ENCODE measurements around the gene MEGF9.

The MEGF9 gene

GRCh38 chr9:120648581-120649197 lies 65.6 kb downstream of the MEGF9 start:
- no CpG with 5 or more reads among the region's 3 CpGs for WGBS (ENCODE audit: extremely low coverage, insufficient coverage, insufficient read length)

GRCh38 chr9:120646948-120647347 lies 67.3 kb downstream of the MEGF9 start:
- no peak for DNase-seq
- Histone ChIP-seq H3K18ac (ENCODE audit: low read length) (no peak overlapping the region), H4K12ac (ENCODE audit: low read depth, low read length) (no peak overlapping the region), H3K14ac (ENCODE audit: low read length) (no peak overlapping the region), H2AK5ac (ENCODE audit: low read length) (no peak overlapping the region), H4K91ac (ENCODE audit: low read depth, low read length) (no peak overlapping the region), H3K36me3 (ENCODE audit: control insufficient read depth in 1 of 2, insufficient read depth in 2 of 2, low read length in 2 of 2) (no peaks in the 10 kb centered on the region), H3K27me3 (ENCODE audit: insufficient read depth, low read length) (no peaks in the 10 kb centered on the region), H2BK120ac (ENCODE audit: insufficient read depth, low read length, poor library complexity) (no peak overlapping the region), H3K4me1 (ENCODE audit: control insufficient read depth in 1 of 2, insufficient read depth in 2 of 2, low read length in 2 of 2) (no peaks in the 10 kb centered on the region), H4K8ac (ENCODE audit: low read depth, low read length) (no peak overlapping the region), H3K4me2 (ENCODE audit: low read length) (no peak overlapping the region), H3K4ac (ENCODE audit: low read depth, low read length) (no peak overlapping the region), H3K79me2 (ENCODE audit: control insufficient read depth, insufficient read depth, low read length, poor library complexity) (no peaks in the 10 kb centered on the region), H2AFZ (ENCODE audit: insufficient read depth, low read length, poor library complexity) (no peak overlapping the region), H2BK5ac (ENCODE audit: low read depth, low read length, poor library complexity) (no peak overlapping the region), H3K9ac (ENCODE audit: low read length) (no peak overlapping the region), H3K27ac (ENCODE audit: low read depth, low read length) (no peak overlapping the region), H3K79me1 (ENCODE audit: low read length) (no peaks in the 10 kb centered on the region), H3K9me3 (ENCODE audit: insufficient read depth, low read depth, low read length) (no peaks in the 10 kb centered on the region), H2BK12ac (ENCODE audit: low read length) (no peak overlapping the region), H3K4me3 (ENCODE audit: low read depth, low read length) (no peak overlapping the region), H3K23ac (ENCODE audit: low read length) (no peak overlapping the region)
- no CpG with 5 or more reads among the region's 4 CpGs for WGBS (ENCODE audit: extremely low coverage, insufficient coverage, insufficient read length)

More at GRCh38 chr9:120648581-120649197, 65.6 kb downstream of the MEGF9 start:
- no peak overlapping the region for H3K23ac ChIP-seq (ENCODE audit: low read length)
- H3K4me2 ChIP-seq (ENCODE audit: low read length): no peak overlapping the region
- no peak overlapping the region for H3K14ac ChIP-seq (ENCODE audit: low read length)
- no peak overlapping the region for H3K4me3 ChIP-seq (ENCODE audit: low read depth, low read length)
- no peak overlapping the region for H2BK120ac ChIP-seq (ENCODE audit: insufficient read depth, low read length, poor library complexity)
- H3K27ac ChIP-seq (ENCODE audit: low read depth, low read length): no peak overlapping the region
- no peaks in the 10 kb centered on the region for H3K79me1 ChIP-seq (ENCODE audit: low read length)
- no peaks in the 10 kb centered on the region for H3K27me3 ChIP-seq (ENCODE audit: insufficient read depth, low read length)
- no peak overlapping the region for H4K8ac ChIP-seq (ENCODE audit: low read depth, low read length)
- no peak overlapping the region for H2AK5ac ChIP-seq (ENCODE audit: low read length)
- no peaks in the 10 kb centered on the region for H3K9me3 ChIP-seq (ENCODE audit: insufficient read depth, low read depth, low read length)
- no peak overlapping the region for H2AFZ ChIP-seq (ENCODE audit: insufficient read depth, low read length, poor library complexity)
- no peak overlapping the region for H2BK5ac ChIP-seq (ENCODE audit: low read depth, low read length, poor library complexity)
- H4K91ac ChIP-seq (ENCODE audit: low read depth, low read length): no peak overlapping the region
- H3K79me2 ChIP-seq (ENCODE audit: control insufficient read depth, insufficient read depth, low read length, poor library complexity): no peaks in the 10 kb centered on the region
- no peaks in the 10 kb centered on the region for H3K4me1 ChIP-seq (ENCODE audit: control insufficient read depth in 1 of 2, insufficient read depth in 2 of 2, low read length in 2 of 2)
- H3K4ac ChIP-seq (ENCODE audit: low read depth, low read length): no peak overlapping the region
- H2BK12ac ChIP-seq (ENCODE audit: low read length): no peak overlapping the region
- DNase-seq: no peak
- no peaks in the 10 kb centered on the region for H3K36me3 ChIP-seq (ENCODE audit: control insufficient read depth in 1 of 2, insufficient read depth in 2 of 2, low read length in 2 of 2)
- no peak overlapping the region for H3K18ac ChIP-seq (ENCODE audit: low read length)
- no peak overlapping the region for H3K9ac ChIP-seq (ENCODE audit: low read length)
- no peak overlapping the region for H4K12ac ChIP-seq (ENCODE audit: low read depth, low read length)

- no peaks in the 10 kb centered on the region for H3K79me1 ChIP-seq (ENCODE audit: low read length)
- H3K9ac ChIP-seq (ENCODE audit: low read length): no peak overlapping the region
- no peaks in the 10 kb centered on the region for H3K27me3 ChIP-seq (ENCODE audit: insufficient read depth, low read length)
- no peak overlapping the region for H3K23ac ChIP-seq (ENCODE audit: low read length)
- no peak overlapping the region for H3K27ac ChIP-seq (ENCODE audit: low read depth, low read length)
- no peak overlapping the region for H2BK5ac ChIP-seq (ENCODE audit: low read depth, low read length, poor library complexity)
- H2BK12ac ChIP-seq (ENCODE audit: low read length): no peak overlapping the region
- H3K18ac ChIP-seq (ENCODE audit: low read length): no peak overlapping the region
- H4K12ac ChIP-seq (ENCODE audit: low read depth, low read length): no peak overlapping the region
- H3K36me3 ChIP-seq (ENCODE audit: control insufficient read depth in 1 of 2, insufficient read depth in 2 of 2, low read length in 2 of 2): no peaks in the 10 kb centered on the region
- H2AK5ac ChIP-seq (ENCODE audit: low read length): no peak overlapping the region
- no peak overlapping the region for H2AFZ ChIP-seq (ENCODE audit: insufficient read depth, low read length, poor library complexity)
- H3K14ac ChIP-seq (ENCODE audit: low read length): no peak overlapping the region
- H3K9me3 ChIP-seq (ENCODE audit: insufficient read depth, low read depth, low read length): no peaks in the 10 kb centered on the region
- H4K91ac ChIP-seq (ENCODE audit: low read depth, low read length): no peak overlapping the region
- no peaks in the 10 kb centered on the region for H3K4me1 ChIP-seq (ENCODE audit: control insufficient read depth in 1 of 2, insufficient read depth in 2 of 2, low read length in 2 of 2)
- no peak overlapping the region for H3K4me2 ChIP-seq (ENCODE audit: low read length)
- WGBS (ENCODE audit: extremely low coverage, insufficient coverage, insufficient read length): no CpG with 5 or more reads among the region's 1 CpG
- H2BK120ac ChIP-seq (ENCODE audit: insufficient read depth, low read length, poor library complexity): no peak overlapping the region
- H3K79me2 ChIP-seq (ENCODE audit: control insufficient read depth, insufficient read depth, low read length, poor library complexity): no peaks in the 10 kb centered on the region
- no peak overlapping the region for H3K4me3 ChIP-seq (ENCODE audit: low read depth, low read length)
- DNase-seq: no peak
- H3K4ac ChIP-seq (ENCODE audit: low read depth, low read length): no peak overlapping the region
- H4K8ac ChIP-seq (ENCODE audit: low read depth, low read length): no peak overlapping the region
Measured at GRCh38 chr9:120645760-120646159, 68.5 kb downstream of the MEGF9 start.

- Histone ChIP-seq H3K27me3 (ENCODE audit: insufficient read depth, low read length) (no peaks in the 10 kb centered on the region), H4K91ac (ENCODE audit: low read depth, low read length) (no peak overlapping the region), H3K18ac (ENCODE audit: low read length) (no peak overlapping the region), H3K4me2 (ENCODE audit: low read length) (no peak overlapping the region), H3K14ac (ENCODE audit: low read length) (no peak overlapping the region), H4K12ac (ENCODE audit: low read depth, low read length) (no peak overlapping the region), H3K4me3 (ENCODE audit: low read depth, low read length) (no peak overlapping the region), H3K4ac (ENCODE audit: low read depth, low read length) (no peak overlapping the region), H3K9ac (ENCODE audit: low read length) (no peak overlapping the region), H3K79me1 (ENCODE audit: low read length) (no peaks in the 10 kb centered on the region), H3K36me3 (ENCODE audit: control insufficient read depth in 1 of 2, insufficient read depth in 2 of 2, low read length in 2 of 2) (no peaks in the 10 kb centered on the region), H2AFZ (ENCODE audit: insufficient read depth, low read length, poor library complexity) (no peak overlapping the region), H3K23ac (ENCODE audit: low read length) (no peak overlapping the region), H2AK5ac (ENCODE audit: low read length) (no peak overlapping the region), H3K9me3 (ENCODE audit: insufficient read depth, low read depth, low read length) (no peaks in the 10 kb centered on the region), H3K79me2 (ENCODE audit: control insufficient read depth, insufficient read depth, low read length, poor library complexity) (no peaks in the 10 kb centered on the region), H4K8ac (ENCODE audit: low read depth, low read length) (no peak overlapping the region), H2BK120ac (ENCODE audit: insufficient read depth, low read length, poor library complexity) (no peak overlapping the region), H3K4me1 (ENCODE audit: control insufficient read depth in 1 of 2, insufficient read depth in 2 of 2, low read length in 2 of 2) (no peaks in the 10 kb centered on the region), H2BK5ac (ENCODE audit: low read depth, low read length, poor library complexity) (no peak overlapping the region), H3K27ac (ENCODE audit: low read depth, low read length) (no peak overlapping the region), H2BK12ac (ENCODE audit: low read length) (no peak overlapping the region)
- DNase-seq: no peak
Measured at GRCh38 chr9:120643061-120643460, 71.2 kb downstream of the MEGF9 start.

Data from trophoblast cell (in vitro differentiated cells and primary cell).